Right atrium auricular region (tissue), 2 donors: Measurements from ENCODE around the gene ZNF366. TPM values are rescaled to one million over a fixed set of nuclear protein-coding genes. Genes with fewer than 3 reads are reported as not detected.

Experiments
- DNase-seq: peaks from one replicate; pipeline ENCODE4 v3.0.0-alpha.2; 2019; ENCODE audit warnings: low spot score
- H3K27ac ChIP-seq, 2 donors: fragments of 200-600 bp; sonication (generic); 1 replicate in 1 of 2; 2 replicates in 1 of 2; pipeline ENCODE4 v1.5.1; 2016 to 2019
- H3K27me3 ChIP-seq, 2 donors: fragments of 200-600 bp; sonication (generic); one replicate each; pipeline versions ENCODE4 v1.5.1 to v1.6.0; 2017 to 2019
- H3K36me3 ChIP-seq: fragments of 200-600 bp; sonication (generic); one replicate; pipeline ENCODE4 v1.5.1; 2016
- H3K4me1 ChIP-seq, 2 donors: fragments of 200-600 bp; sonication (generic); one replicate each; pipeline versions ENCODE4 v1.5.1 to v1.6.0; 2017 to 2019
- H3K4me3 ChIP-seq, 2 donors: fragments of 200-600 bp; sonication (generic); 1 replicate in 1 of 2; 2 replicates in 1 of 2; pipeline ENCODE4 v1.5.1; 2017 to 2019; ENCODE audit warnings: mild to moderate bottlenecking in 1 of 2, moderate library complexity in 1 of 2
- H3K9me3 ChIP-seq, 2 donors: fragments of 200-600 bp; sonication (generic); one replicate each; pipeline ENCODE4 v1.5.1; 2019
- total RNA-seq, 2 donors: library from RNA; depleted of rRNA; stranded (reverse); fragments of >200 nt; gene quantifications; one replicate each; pipeline ENCODE4 v1.1.0, GENCODE V29; 2016
- TF ChIP-seq, protein P1 (sequence below), 2 donors: fragments of 200-600 bp; sonication (generic); IDR thresholded peaks; one replicate each; pipeline ENCODE4 v1.5.1; 2019; ENCODE audit warnings: antibody characterized with exemption in 2 of 2

The ZNF366 gene
- total RNA-seq, 2 donors from 2014 or later = 4.4 to 9.0 TPM

DNA sequence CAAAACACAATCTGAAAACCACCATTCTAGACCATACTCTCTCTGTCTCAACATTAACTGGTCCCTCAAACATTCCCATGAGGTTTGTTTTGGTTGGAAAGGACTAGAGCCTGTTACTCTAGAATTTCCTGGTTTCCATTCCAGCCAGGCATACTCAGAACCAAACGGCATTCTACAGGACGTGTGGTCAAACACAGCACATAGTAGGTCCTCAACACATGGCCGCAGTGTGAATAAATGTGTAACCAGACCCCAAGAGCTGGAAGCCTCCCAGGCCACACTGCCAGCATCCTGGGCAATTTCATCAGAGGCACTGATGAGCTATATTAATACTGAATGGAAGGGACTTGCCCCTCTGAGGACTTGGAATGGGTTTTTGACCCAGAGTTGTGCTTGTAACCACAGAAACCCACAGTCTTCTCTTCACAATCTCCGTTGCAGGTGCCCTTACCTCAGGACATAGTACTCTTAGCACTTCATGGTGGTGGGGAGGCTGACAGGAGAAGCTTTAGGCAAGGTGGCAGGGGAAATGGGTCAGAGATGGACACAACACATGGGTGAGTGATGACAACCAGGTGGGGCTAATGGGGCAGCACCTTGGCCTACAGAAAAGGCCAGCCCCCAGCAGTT, 66.0 kb downstream of the ZNF366 start:
- no peak for DNase-seq
- Histone ChIP-seq H3K9me3 (no peaks in the 10 kb centered on the region), H3K27ac (peak overlapping the region; percentile 28 to 49), H3K4me1 (peaks cover 0 to 25% of the 10 kb centered on the region in 2 donors), H3K27me3 (no peaks in the 10 kb centered on the region), H3K4me3 (no peak overlapping the region), H3K36me3 (no peaks in the 10 kb centered on the region)
- TF ChIP-seq, protein P1, sequence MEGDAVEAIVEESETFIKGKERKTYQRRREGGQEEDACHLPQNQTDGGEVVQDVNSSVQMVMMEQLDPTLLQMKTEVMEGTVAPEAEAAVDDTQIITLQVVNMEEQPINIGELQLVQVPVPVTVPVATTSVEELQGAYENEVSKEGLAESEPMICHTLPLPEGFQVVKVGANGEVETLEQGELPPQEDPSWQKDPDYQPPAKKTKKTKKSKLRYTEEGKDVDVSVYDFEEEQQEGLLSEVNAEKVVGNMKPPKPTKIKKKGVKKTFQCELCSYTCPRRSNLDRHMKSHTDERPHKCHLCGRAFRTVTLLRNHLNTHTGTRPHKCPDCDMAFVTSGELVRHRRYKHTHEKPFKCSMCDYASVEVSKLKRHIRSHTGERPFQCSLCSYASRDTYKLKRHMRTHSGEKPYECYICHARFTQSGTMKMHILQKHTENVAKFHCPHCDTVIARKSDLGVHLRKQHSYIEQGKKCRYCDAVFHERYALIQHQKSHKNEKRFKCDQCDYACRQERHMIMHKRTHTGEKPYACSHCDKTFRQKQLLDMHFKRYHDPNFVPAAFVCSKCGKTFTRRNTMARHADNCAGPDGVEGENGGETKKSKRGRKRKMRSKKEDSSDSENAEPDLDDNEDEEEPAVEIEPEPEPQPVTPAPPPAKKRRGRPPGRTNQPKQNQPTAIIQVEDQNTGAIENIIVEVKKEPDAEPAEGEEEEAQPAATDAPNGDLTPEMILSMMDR (IDR thresholded peaks at IDR 0.05) = no peak

DNA sequence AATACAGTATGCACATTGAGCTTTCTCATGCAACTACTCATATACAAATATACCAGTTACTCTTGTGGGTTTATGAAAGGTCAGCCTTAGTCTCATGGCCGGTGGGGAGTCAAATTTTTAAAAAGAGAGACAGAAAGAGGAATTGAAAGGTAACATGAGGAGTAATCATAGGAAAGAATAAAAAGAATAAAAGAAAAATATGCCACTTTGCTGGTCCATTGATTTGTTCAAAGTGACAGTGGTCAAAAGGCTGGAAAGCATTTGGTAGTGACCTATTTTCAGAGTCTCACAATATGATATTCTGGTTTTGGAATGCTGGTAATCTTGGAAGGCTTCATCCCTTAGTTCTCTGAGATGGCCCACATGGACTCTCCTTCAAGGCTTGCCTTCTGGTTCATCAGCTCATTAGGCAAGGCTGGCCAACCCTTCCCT, 67.0 kb downstream of the ZNF366 start:
- H3K27me3 ChIP-seq = no peaks in the 10 kb centered on the region
- H3K27ac ChIP-seq = peak overlapping the region; percentile 28 to 49
- no peaks in the 10 kb centered on the region for H3K36me3 ChIP-seq
- H3K9me3 ChIP-seq = no peaks in the 10 kb centered on the region
- TF ChIP-seq, protein P1 (IDR thresholded peaks at IDR 0.05) = no peak
- DNase-seq = no peak
- H3K4me1 ChIP-seq = peaks cover 0 to 21% of the 10 kb centered on the region in 2 donors
- H3K4me3 ChIP-seq = no peak overlapping the region

- Histone ChIP-seq H3K27ac (peak overlapping the region in 1 of 2 donors; percentile 49), H3K36me3 (no peaks in the 10 kb centered on the region), H3K4me1 (peaks cover 0 to 19% of the 10 kb centered on the region in 2 donors), H3K4me3 (no peak overlapping the region), H3K9me3 (no peaks in the 10 kb centered on the region), H3K27me3 (no peaks in the 10 kb centered on the region)
- no peak for DNase-seq
- TF ChIP-seq, protein P1 (IDR thresholded peaks at IDR 0.05) = no peak
These were observed 68.0 kb downstream of the ZNF366 start for GRCh38 chr5:72439192-72439591.

DNA sequence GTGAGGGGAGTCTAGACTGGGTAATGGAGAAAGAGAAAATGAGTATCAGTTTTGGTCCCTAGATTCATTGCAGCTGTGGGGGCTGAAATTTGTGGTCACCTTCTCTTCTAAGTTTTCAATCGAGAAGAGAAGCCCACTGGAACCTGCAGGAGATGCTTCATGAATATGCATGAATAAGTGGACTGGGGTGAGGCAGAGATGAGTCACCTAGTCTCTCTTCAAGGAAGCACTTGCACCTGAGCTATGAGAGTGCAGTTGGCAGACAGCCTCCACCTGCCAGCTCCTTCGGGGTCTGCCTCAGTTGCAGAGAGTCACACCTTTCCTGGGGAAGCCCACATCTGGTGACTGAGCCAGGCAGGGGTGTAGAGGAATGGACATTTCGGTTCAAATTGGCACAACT, 69.1 kb downstream of the ZNF366 start:
- no peak for DNase-seq
- Histone ChIP-seq H3K4me1 (peaks cover 0 to 25% of the 10 kb centered on the region in 2 donors), H3K36me3 (no peaks in the 10 kb centered on the region), H3K9me3 (no peaks in the 10 kb centered on the region), H3K27ac (no peak overlapping the region), H3K27me3 (no peaks in the 10 kb centered on the region), H3K4me3 (no peak overlapping the region)
- TF ChIP-seq, protein P1 (IDR thresholded peaks at IDR 0.05) = no peak

GRCh38 chr5:72436796-72437471, 70.3 kb downstream of the ZNF366 start:
- H3K4me1 ChIP-seq = peaks cover 0 to 30% of the 10 kb centered on the region in 2 donors
- H3K27me3 ChIP-seq = no peaks in the 10 kb centered on the region
- TF ChIP-seq, protein P1 (IDR thresholded peaks at IDR 0.05) = no peak
- no peak overlapping the region for H3K27ac ChIP-seq
- no peaks in the 10 kb centered on the region for H3K36me3 ChIP-seq
- H3K4me3 ChIP-seq = no peak overlapping the region
- no peak for DNase-seq
- H3K9me3 ChIP-seq = no peaks in the 10 kb centered on the region
